Central memory CD8-positive, alpha-beta T cell (primary cell): ENCODE results near the gene CNIH4.

Source experiments
- ATAC-seq: fragments of 150-1000 bp; cut with Tn5 transposase; replicated peaks from 2 replicates; pipeline ENCODE4 v1.10.0; 2022; ENCODE audit warnings: mild to moderate bottlenecking, moderate FRiP score, moderate number of reproducible peaks; ENCODE audit not compliant: poor library complexity, severe bottlenecking; ENCODE audit errors: extremely low read depth
- DNase-seq, 2 donors: peaks; one replicate each; pipeline ENCODE4 v3.0.0; 2021; ENCODE audit warnings: low spot score in 2 of 2
- H3K27ac Mint-ChIP-seq: one replicate; pipeline ENCODE4 v1.8.0; 2022; ENCODE audit warnings: low read depth, mild to moderate bottlenecking, moderate library complexity, mixed read lengths
- H3K27me3 Mint-ChIP-seq: one replicate; pipeline ENCODE4 v1.8.0; 2022; ENCODE audit warnings: mixed read lengths
- H3K36me3 Mint-ChIP-seq: one replicate; pipeline ENCODE4 v1.8.0; 2022; ENCODE audit warnings: mild to moderate bottlenecking, moderate library complexity, mixed read lengths; ENCODE audit not compliant: insufficient read depth
- H3K4me1 Mint-ChIP-seq: one replicate; pipeline ENCODE4 v1.8.0; 2022; ENCODE audit warnings: mixed read lengths
- H3K4me3 Mint-ChIP-seq: one replicate; pipeline ENCODE4 v1.8.0; 2022; ENCODE audit warnings: mild to moderate bottlenecking, moderate library complexity, mixed read lengths
- H3K9me3 Mint-ChIP-seq: one replicate; pipeline ENCODE4 v1.8.0; 2022; ENCODE audit warnings: mixed read lengths

The CNIH4 gene

DNA sequence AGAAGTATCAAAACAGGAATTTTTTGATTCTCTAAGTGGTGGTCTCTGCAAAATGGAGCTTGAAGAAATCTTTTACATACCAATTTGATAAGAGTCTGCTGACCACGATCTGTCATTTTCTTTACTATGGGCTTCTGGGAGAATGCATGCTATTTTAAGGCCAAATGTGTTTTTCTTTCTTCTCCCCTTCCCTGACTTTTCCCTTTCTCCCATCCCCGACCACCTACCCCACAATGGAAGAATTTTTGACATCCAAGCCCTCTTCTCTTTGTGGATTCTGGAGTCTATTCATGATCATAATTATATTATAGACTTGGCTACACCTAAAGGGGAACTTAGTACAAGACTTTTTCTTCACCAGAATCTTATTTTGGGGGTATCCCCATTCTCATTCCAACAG, 31.3 kb downstream of the CNIH4 start:
- Mint-ChIP-seq H3K27ac (peak overlapping the region; percentile 77), H3K4me1 (peaks cover 11% of the 10 kb centered on the region), H3K27me3 (no peaks in the 10 kb centered on the region), H3K36me3 (peaks cover 57% of the 10 kb centered on the region), H3K4me3 (no peak overlapping the region), H3K9me3 (no peaks in the 10 kb centered on the region)
- DNase-seq, result no peak
- ATAC-seq, result no peak

DNA sequence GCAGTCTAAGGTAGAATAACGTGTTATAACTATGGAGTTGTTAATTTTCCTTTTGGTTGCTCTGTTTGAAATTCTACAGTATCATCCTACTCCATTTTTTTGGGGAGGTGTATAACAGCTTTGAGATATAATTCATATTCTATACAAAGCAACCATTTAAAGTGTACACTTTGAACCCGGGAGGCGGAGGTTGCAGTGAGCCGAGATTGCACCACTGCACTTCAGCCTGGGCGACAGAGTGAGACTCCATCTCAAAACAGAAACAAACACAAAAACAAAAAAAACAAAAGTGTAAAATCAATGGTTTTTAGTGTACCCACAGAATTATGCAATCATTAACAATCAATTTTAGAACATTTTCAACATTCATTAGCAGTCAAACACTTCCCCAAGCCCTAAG, 33.8 kb downstream of the CNIH4 start:
- H3K27me3 Mint-ChIP-seq, result no peaks in the 10 kb centered on the region

DNA sequence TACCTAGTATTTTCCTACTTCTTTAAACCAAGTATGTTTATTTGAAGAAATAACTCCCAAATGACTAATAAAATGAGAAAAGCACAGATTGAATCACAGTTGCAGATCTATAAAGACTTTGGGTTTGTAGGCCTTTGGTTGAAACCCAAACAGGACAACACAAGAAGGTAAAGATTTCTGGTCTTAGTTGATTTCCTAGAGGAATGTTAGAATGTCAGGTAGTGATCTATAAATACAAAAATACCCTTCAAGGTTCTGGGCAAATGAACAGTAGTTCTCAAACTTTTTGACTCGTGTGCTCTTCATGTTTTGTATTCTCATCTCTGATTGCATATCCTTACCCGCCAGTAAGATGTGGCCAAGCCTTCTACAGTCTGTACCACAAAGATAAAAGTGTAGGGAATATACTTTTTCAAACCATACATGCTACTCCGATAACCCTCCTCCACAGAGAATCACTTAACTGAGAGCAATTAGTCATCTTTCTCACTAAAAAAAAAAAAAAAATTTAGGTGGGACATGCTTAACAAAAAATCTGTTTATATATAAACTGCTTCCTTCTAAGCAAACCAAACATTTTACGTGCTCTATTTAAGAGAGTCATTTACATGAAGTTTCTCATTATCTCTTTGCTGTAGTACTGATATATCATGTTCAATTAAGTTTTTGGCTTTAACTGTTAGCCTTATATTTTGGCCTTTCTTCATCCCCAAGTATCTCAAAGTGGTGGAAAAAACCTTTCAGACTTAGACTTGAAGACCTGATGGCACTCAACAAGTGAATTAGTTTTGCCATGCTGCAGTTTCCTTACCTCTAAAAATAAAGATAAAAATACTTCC, 36.0 kb downstream of the CNIH4 start:
- no peak for DNase-seq
- ATAC-seq, result no peak
- peaks cover 83% of the 10 kb centered on the region for H3K36me3 Mint-ChIP-seq
- H3K27ac Mint-ChIP-seq, result no peak overlapping the region
- H3K4me3 Mint-ChIP-seq, result no peak overlapping the region
- H3K27me3 Mint-ChIP-seq, result no peaks in the 10 kb centered on the region
- H3K9me3 Mint-ChIP-seq, result no peaks in the 10 kb centered on the region
- H3K4me1 Mint-ChIP-seq, result peaks cover 12% of the 10 kb centered on the region

More for the DNA sequence above, 33.8 kb downstream of the CNIH4 start:
- no peaks in the 10 kb centered on the region for H3K9me3 Mint-ChIP-seq
- H3K4me3 Mint-ChIP-seq, result no peak overlapping the region
- H3K27ac Mint-ChIP-seq, result no peak overlapping the region
- peaks cover 69% of the 10 kb centered on the region for H3K36me3 Mint-ChIP-seq
- peaks cover 5% of the 10 kb centered on the region for H3K4me1 Mint-ChIP-seq
- DNase-seq (no peak), ATAC-seq (no peak)

GRCh38 chr1:224393294-224393693, 36.6 kb downstream of the CNIH4 start:
- Mint-ChIP-seq H3K4me1 (peaks cover 12% of the 10 kb centered on the region), H3K9me3 (no peaks in the 10 kb centered on the region), H3K27me3 (no peaks in the 10 kb centered on the region), H3K27ac (peak overlapping the region; percentile 65), H3K36me3 (peaks cover 85% of the 10 kb centered on the region), H3K4me3 (no peak overlapping the region)
- DNase-seq (no peak), ATAC-seq (no peak)

DNA sequence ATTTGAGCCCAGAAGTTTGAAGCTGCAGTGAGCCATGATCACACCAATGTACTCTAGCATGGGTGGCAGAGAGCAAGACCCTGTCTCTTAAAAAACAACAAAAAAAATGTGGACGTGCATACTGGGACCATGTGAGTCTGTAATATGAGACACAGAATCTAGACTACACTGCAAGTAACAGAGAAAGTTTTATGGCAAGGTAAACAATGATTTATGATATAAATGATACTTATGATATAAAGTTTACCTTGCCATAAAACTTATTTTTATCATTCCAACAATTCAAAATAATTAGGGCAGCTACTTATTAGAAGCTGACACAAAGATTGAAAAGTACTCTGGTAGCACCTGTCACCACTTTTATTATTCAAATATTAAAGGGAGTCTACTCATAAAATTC, 43.2 kb downstream of the CNIH4 start:
- peaks cover 78% of the 10 kb centered on the region for H3K36me3 Mint-ChIP-seq
- no peak overlapping the region for H3K27ac Mint-ChIP-seq
- peaks cover 20% of the 10 kb centered on the region for H3K4me1 Mint-ChIP-seq
- DNase-seq (no peak), ATAC-seq (no peak)
- no peaks in the 10 kb centered on the region for H3K9me3 Mint-ChIP-seq
- no peak overlapping the region for H3K4me3 Mint-ChIP-seq
- H3K27me3 Mint-ChIP-seq, result no peaks in the 10 kb centered on the region

- H3K27ac Mint-ChIP-seq, result no peak overlapping the region
- peaks cover 26% of the 10 kb centered on the region for H3K4me1 Mint-ChIP-seq
- DNase-seq (no peak), ATAC-seq (no peak)
- H3K4me3 Mint-ChIP-seq, result no peak overlapping the region
- peaks cover 73% of the 10 kb centered on the region for H3K36me3 Mint-ChIP-seq
- no peaks in the 10 kb centered on the region for H3K27me3 Mint-ChIP-seq
- no peaks in the 10 kb centered on the region for H3K9me3 Mint-ChIP-seq
Measured at GRCh38 chr1:224402472-224403036, 45.9 kb downstream of the CNIH4 start.

DNA sequence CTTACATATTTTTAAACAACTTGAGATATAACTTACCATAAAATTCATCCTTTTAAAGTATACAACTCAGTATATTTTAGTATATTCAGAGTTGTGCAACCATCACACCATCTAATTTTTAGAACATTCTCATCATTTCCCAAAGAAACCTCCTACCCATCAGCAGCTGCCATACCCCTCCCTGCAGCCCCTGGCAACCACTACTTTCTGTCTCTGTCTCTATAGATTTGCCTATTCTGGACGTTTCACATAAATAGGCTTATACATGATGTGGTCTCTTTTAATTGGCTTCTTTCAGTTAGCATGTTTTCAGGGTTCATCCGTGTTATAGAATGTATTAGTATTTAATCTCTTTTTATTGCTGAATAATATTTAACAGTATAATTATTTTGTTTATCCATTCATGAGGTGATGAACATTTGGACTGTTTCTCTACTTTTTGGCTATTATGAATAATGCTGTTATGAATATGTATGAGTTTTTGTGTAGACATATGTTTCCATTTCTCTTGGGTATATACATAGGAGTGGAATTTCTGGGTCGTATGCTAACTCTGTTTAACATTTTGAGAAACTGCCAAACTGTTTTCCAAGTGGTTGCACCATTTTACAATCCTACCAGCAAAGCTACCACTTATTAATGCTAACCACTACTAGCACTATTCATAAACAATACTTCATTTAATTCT, 48.4 kb downstream of the CNIH4 start:
- Mint-ChIP-seq H3K27me3 (no peaks in the 10 kb centered on the region), H3K9me3 (no peaks in the 10 kb centered on the region), H3K36me3 (peaks cover 72% of the 10 kb centered on the region), H3K4me3 (no peak overlapping the region), H3K4me1 (peaks cover 36% of the 10 kb centered on the region), H3K27ac (peak overlapping the region; percentile 70)
- ATAC-seq (no peak), DNase-seq (no peak)

- no peak overlapping the region for H3K4me3 Mint-ChIP-seq
- ATAC-seq, result no peak
- H3K27ac Mint-ChIP-seq, result peak overlapping the region; percentile 70
- H3K4me1 Mint-ChIP-seq, result peaks cover 36% of the 10 kb centered on the region
- no peak for DNase-seq
- H3K9me3 Mint-ChIP-seq, result no peaks in the 10 kb centered on the region
- peaks cover 72% of the 10 kb centered on the region for H3K36me3 Mint-ChIP-seq
- no peaks in the 10 kb centered on the region for H3K27me3 Mint-ChIP-seq
Measured at GRCh38 chr1:224405604-224405970, 48.9 kb downstream of the CNIH4 start.

DNA sequence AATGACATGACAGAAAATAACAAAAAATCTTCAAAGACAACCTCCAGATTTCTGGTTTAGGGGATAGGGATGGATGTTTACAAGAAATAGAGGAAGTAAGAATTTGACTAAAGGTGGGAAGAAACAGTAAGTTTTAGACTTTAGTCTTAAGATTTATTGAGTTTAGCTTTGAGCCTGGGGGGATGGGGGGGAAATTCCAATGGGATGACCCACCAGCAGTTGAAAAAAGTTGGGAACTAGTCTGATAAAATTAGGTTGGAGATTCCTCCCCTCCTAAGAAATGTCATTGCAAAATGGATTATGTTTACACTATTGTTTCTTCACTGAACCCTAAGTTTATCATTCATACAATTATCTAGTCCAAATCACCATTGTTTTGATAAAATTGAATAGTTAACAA, 49.5 kb downstream of the CNIH4 start:
- Mint-ChIP-seq H3K36me3 (peaks cover 71% of the 10 kb centered on the region), H3K27me3 (no peaks in the 10 kb centered on the region), H3K9me3 (no peaks in the 10 kb centered on the region), H3K27ac (peak overlapping the region; percentile 70), H3K4me3 (no peak overlapping the region), H3K4me1 (peaks cover 36% of the 10 kb centered on the region)
- DNase-seq, result no peak
- ATAC-seq, result no peak

DNA sequence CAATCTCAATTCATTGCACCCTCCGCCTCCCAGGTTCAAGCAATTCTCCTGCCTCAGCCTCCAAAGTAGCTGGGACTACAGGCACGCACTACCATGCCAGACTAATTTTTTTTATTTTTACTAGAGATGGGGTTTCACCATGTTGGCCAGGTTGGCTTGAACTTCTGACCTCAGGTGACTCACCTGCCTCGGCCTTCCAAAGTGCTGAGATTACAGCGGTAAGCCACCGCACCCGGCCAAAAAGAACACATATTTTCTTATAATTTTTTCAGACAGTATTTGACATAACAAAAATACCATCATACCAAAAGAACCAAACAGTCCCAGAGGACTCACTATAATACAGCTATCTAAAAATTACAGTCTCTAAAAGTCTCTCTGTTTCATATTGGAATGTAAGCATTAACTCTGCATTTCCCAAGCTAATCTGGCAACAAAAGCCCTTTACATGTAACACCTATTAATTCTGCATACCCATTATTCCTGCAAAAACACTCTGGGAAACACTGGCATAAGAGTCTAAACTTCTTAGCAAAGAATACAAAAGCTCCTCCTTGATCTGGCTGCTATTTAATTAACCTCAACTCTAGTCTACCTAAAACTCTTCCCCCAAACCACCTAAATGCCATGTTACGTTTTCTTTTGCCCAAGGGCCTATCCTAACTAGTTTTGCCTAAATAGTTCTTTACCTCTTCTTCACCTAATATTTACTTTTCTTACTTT, 51.1 kb downstream of the CNIH4 start:
- Mint-ChIP-seq H3K27me3 (no peaks in the 10 kb centered on the region), H3K4me3 (no peak overlapping the region), H3K36me3 (peaks cover 71% of the 10 kb centered on the region), H3K4me1 (peaks cover 37% of the 10 kb centered on the region), H3K27ac (no peak overlapping the region), H3K9me3 (no peaks in the 10 kb centered on the region)
- DNase-seq (no peak), ATAC-seq (no peak)

GRCh38 chr1:224408294-224408590, 51.6 kb downstream of the CNIH4 start:
- Mint-ChIP-seq H3K36me3 (peaks cover 71% of the 10 kb centered on the region), H3K9me3 (no peaks in the 10 kb centered on the region), H3K4me3 (no peak overlapping the region), H3K4me1 (peaks cover 37% of the 10 kb centered on the region), H3K27me3 (no peaks in the 10 kb centered on the region), H3K27ac (no peak overlapping the region)
- no peak for ATAC-seq
- DNase-seq, result no peak

- no peak for ATAC-seq
- no peak for DNase-seq
- H3K9me3 Mint-ChIP-seq, result no peaks in the 10 kb centered on the region
- H3K27me3 Mint-ChIP-seq, result no peaks in the 10 kb centered on the region
- no peak overlapping the region for H3K27ac Mint-ChIP-seq
- peaks cover 76% of the 10 kb centered on the region for H3K36me3 Mint-ChIP-seq
- peaks cover 28% of the 10 kb centered on the region for H3K4me1 Mint-ChIP-seq
- no peak overlapping the region for H3K4me3 Mint-ChIP-seq
Measured at GRCh38 chr1:224411766-224412165, 55.1 kb downstream of the CNIH4 start.
